SU-DHL-6 (cell line): ENCODE data around the gene PROSER3.

Experiments used
- H2AFZ ChIP-seq: fragments of 200-600 bp; sonication (generic); 2 replicates; pipeline ENCODE4 v1.6.1; 2014; ENCODE audit warnings: low read depth, mild to moderate bottlenecking, moderate library complexity, mixed read lengths, antibody characterized with exemption, low read length; ENCODE audit not compliant: severe bottlenecking
- H3F3A ChIP-seq: fragments of 200-600 bp; shearing (Covaris generic); 2 replicates; pipeline ENCODE4 v1.6.0; 2016; ENCODE audit warnings: antibody characterized with exemption, mild to moderate bottlenecking; ENCODE audit not compliant: insufficient read depth
- H3K27ac ChIP-seq: fragments of 200-600 bp; sonication (generic); 2 replicates; pipeline ENCODE4 v1.5.1; 2016; ENCODE audit warnings: low read depth, mild to moderate bottlenecking, low read length, moderate library complexity, mixed read lengths
- H3K27me3 ChIP-seq: fragments of 200-600 bp; sonication (generic), shearing (Covaris generic); 2 replicates; pipeline ENCODE4 v1.6.0; 2014; ENCODE audit warnings: mild to moderate bottlenecking, low read length
- H3K36me3 ChIP-seq: fragments of 200-600 bp; sonication (generic); 2 replicates; pipeline ENCODE4 v1.6.1; 2014; ENCODE audit warnings: mild to moderate bottlenecking, low read length, mixed read lengths
- H3K4me2 ChIP-seq: fragments of 300-600, 200-600 bp; shearing (Covaris generic), sonication (generic); 2 replicates; pipeline ENCODE4 v1.6.0; 2014; ENCODE audit warnings: low read length, low read depth, mild to moderate bottlenecking; ENCODE audit not compliant: poor library complexity, severe bottlenecking
- H3K4me3 ChIP-seq: fragments of 200-600 bp; sonication (generic); 2 replicates; pipeline ENCODE4 v1.5.1; 2014; ENCODE audit warnings: antibody characterized with exemption, low read length, mild to moderate bottlenecking, mixed read lengths; ENCODE audit not compliant: insufficient read depth, poor library complexity, severe bottlenecking
- H3K79me2 ChIP-seq: fragments of 200-600 bp; sonication (generic); 2 replicates; pipeline ENCODE4 v1.6.1; 2014; ENCODE audit warnings: mild to moderate bottlenecking, low read length, moderate library complexity; ENCODE audit not compliant: insufficient read depth
- H3K9ac ChIP-seq: fragments of 200-600 bp; sonication (generic); 2 replicates; pipeline ENCODE4 v1.7.0; 2014; ENCODE audit warnings: mild to moderate bottlenecking, low read length
- H3K9me2 ChIP-seq: fragments of 200-600 bp; sonication (generic); replicated peaks from 2 replicates; pipeline ENCODE4 v1.6.1; 2014; ENCODE audit warnings: low read length; ENCODE audit not compliant: insufficient read depth
- H3K9me3 ChIP-seq: fragments of 200-600 bp; sonication (generic); 2 replicates; pipeline ENCODE4 v1.6.1; 2014; ENCODE audit warnings: low read length, mixed read lengths; ENCODE audit not compliant: insufficient read depth
- H4K20me1 ChIP-seq: fragments of 200-600 bp; sonication (generic); 2 replicates; pipeline ENCODE4 v1.6.1; 2014; ENCODE audit warnings: low read depth, mild to moderate bottlenecking, antibody characterized with exemption, low read length, moderate library complexity, mixed read lengths
- EZH2phosphoT487 ChIP-seq: fragments of 200-600 bp; sonication (generic), shearing (Covaris generic); conservative IDR thresholded peaks from 2 replicates; pipeline ENCODE4 v1.6.1; 2018; ENCODE audit warnings: mild to moderate bottlenecking, antibody characterized with exemption, low read length, moderate library complexity, mixed read lengths
- TF ChIP-seq, protein P1 (sequence below): fragments of 200-600 bp; sonication (generic); IDR thresholded peaks from one replicate; pipeline ENCODE4 v1.5.1; 2017; ENCODE audit warnings: antibody characterized with exemption, mild to moderate bottlenecking, low read length, moderate library complexity; ENCODE audit not compliant: insufficient read depth, poor library complexity, severe bottlenecking

PROSER3 gene

GRCh38 chr19:35782589-35782988, 24.6 kb downstream of the PROSER3 start:
- H4K20me1 ChIP-seq, result no peaks in the 10 kb centered on the region
- H3K4me3 ChIP-seq, result no peak overlapping the region
- no peak for TF ChIP-seq EZH2phosphoT487
- TF ChIP-seq, protein P1, sequence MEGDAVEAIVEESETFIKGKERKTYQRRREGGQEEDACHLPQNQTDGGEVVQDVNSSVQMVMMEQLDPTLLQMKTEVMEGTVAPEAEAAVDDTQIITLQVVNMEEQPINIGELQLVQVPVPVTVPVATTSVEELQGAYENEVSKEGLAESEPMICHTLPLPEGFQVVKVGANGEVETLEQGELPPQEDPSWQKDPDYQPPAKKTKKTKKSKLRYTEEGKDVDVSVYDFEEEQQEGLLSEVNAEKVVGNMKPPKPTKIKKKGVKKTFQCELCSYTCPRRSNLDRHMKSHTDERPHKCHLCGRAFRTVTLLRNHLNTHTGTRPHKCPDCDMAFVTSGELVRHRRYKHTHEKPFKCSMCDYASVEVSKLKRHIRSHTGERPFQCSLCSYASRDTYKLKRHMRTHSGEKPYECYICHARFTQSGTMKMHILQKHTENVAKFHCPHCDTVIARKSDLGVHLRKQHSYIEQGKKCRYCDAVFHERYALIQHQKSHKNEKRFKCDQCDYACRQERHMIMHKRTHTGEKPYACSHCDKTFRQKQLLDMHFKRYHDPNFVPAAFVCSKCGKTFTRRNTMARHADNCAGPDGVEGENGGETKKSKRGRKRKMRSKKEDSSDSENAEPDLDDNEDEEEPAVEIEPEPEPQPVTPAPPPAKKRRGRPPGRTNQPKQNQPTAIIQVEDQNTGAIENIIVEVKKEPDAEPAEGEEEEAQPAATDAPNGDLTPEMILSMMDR, result no peak

GRCh38 chr19:35783469-35784434, 25.8 kb downstream of the PROSER3 start:
- H4K20me1 ChIP-seq, result no peaks in the 10 kb centered on the region
- no peaks in the 10 kb centered on the region for H3K79me2 ChIP-seq
- no peaks in the 10 kb centered on the region for H3F3A ChIP-seq
- no peak overlapping the region for H3K4me3 ChIP-seq
- H3K9me2 ChIP-seq, result no peaks in the 10 kb centered on the region
- TF ChIP-seq, protein P1, result no peak
- TF ChIP-seq EZH2phosphoT487, result no peak
- H3K27me3 ChIP-seq, result no peaks in the 10 kb centered on the region
- no peak overlapping the region for H2AFZ ChIP-seq
- H3K4me2 ChIP-seq, result no peak overlapping the region
- H3K36me3 ChIP-seq, result no peaks in the 10 kb centered on the region
- H3K9ac ChIP-seq, result no peak overlapping the region
- no peaks in the 10 kb centered on the region for H3K9me3 ChIP-seq
- no peak overlapping the region for H3K27ac ChIP-seq

More at GRCh38 chr19:35782589-35782988, 24.6 kb downstream of the PROSER3 start:
- no peaks in the 10 kb centered on the region for H3K9me2 ChIP-seq
- H3K4me2 ChIP-seq, result no peak overlapping the region
- H3K27me3 ChIP-seq, result no peaks in the 10 kb centered on the region
- H3K27ac ChIP-seq, result no peak overlapping the region
- no peak overlapping the region for H2AFZ ChIP-seq
- H3K79me2 ChIP-seq, result no peaks in the 10 kb centered on the region
- no peaks in the 10 kb centered on the region for H3K9me3 ChIP-seq
- no peaks in the 10 kb centered on the region for H3F3A ChIP-seq
- no peak overlapping the region for H3K9ac ChIP-seq
- no peaks in the 10 kb centered on the region for H3K36me3 ChIP-seq

DNA sequence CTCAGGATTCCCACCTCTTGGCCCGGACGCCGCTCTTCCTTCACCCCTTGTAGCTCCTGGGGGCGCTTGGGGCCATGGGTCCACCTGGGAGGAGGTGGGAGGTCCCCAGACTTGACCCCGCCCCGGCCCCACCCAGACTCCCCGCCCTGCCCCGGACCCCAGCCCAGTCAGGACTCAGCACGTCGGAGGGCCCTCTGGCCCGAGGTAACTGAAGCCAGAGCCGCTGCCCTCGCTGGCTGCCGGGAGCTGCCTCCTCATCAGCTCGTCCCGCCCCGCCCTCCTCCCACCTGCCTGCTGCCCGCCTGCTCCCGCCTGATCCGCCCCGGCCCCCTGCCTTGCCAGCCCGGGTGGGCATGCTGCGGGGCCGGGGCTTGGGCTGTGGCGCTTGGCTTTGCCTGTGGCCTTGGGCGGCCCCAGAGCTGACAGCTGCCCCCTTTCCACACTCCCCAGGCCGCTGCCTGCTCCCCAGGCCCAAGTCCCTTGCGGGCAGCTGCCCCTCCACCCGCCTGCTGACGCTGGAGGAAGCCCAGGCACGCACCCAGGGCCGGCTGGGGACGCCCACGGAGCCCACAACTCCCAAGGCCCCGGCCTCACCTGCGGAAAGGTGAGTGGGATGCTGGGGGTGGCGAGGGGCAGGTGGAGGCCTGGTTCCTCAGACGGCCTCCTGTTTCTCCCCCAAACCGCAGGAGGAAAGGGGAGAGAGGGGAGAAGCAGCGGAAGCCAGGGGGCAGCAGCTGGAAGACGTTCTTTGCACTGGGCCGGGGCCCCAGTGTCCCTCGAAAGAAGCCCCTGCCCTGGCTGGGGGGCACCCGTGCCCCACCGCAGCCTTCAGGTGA, 26.7 kb downstream of the PROSER3 start:
- no peak overlapping the region for H3K27ac ChIP-seq
- no peak for TF ChIP-seq EZH2phosphoT487
- TF ChIP-seq, protein P1, result no peak
- H3K9me3 ChIP-seq, result no peaks in the 10 kb centered on the region
- H4K20me1 ChIP-seq, result no peaks in the 10 kb centered on the region
- no peaks in the 10 kb centered on the region for H3K79me2 ChIP-seq
- no peaks in the 10 kb centered on the region for H3F3A ChIP-seq
- H3K4me2 ChIP-seq, result no peak overlapping the region
- no peaks in the 10 kb centered on the region for H3K9me2 ChIP-seq
- H3K27me3 ChIP-seq, result no peaks in the 10 kb centered on the region
- H3K4me3 ChIP-seq, result no peak overlapping the region
- no peak overlapping the region for H3K9ac ChIP-seq
- no peaks in the 10 kb centered on the region for H3K36me3 ChIP-seq
- no peak overlapping the region for H2AFZ ChIP-seq
